IPS-20b (cell line): Measurements from ENCODE around the gene PNKD.
"Not testable (repeated sequence)": the region's sequence is repeated elsewhere in the genome, so short reads cannot be mapped to it uniquely, and the experiment has no call there.

Experiments
- H3K27ac ChIP-seq: one replicate; pipeline ENCODE4 v1.5.1; 2013; ENCODE audit warnings: low read length
- H3K27me3 ChIP-seq: 2 replicates; pipeline ENCODE4 v1.6.1; 2013; ENCODE audit warnings: mild to moderate bottlenecking, low read length, inconsistent platforms; ENCODE audit not compliant: insufficient read depth
- H3K36me3 ChIP-seq: 2 replicates; pipeline ENCODE4 v1.6.1; 2013; ENCODE audit warnings: low read depth, mild to moderate bottlenecking, inconsistent platforms, low read length, moderate library complexity; ENCODE audit not compliant: insufficient read depth
- H3K4me1 ChIP-seq: 2 replicates; pipeline ENCODE4 v1.6.1; 2013; ENCODE audit warnings: mild to moderate bottlenecking, control low read depth, inconsistent platforms, low read length, moderate library complexity; ENCODE audit not compliant: insufficient read depth
- H3K4me3 ChIP-seq: 2 replicates; pipeline ENCODE4 v1.5.1; 2013; ENCODE audit warnings: mild to moderate bottlenecking, low read length, inconsistent platforms
- H3K9ac ChIP-seq: 2 replicates; pipeline ENCODE4 v1.6.1; 2013; ENCODE audit warnings: low read depth, mild to moderate bottlenecking, inconsistent platforms, low read length, moderate library complexity
- H3K9me3 ChIP-seq: 2 replicates; pipeline ENCODE4 v1.6.1; 2013; ENCODE audit warnings: mild to moderate bottlenecking, low read depth, low read length, inconsistent platforms; ENCODE audit not compliant: insufficient read depth

PNKD gene

DNA sequence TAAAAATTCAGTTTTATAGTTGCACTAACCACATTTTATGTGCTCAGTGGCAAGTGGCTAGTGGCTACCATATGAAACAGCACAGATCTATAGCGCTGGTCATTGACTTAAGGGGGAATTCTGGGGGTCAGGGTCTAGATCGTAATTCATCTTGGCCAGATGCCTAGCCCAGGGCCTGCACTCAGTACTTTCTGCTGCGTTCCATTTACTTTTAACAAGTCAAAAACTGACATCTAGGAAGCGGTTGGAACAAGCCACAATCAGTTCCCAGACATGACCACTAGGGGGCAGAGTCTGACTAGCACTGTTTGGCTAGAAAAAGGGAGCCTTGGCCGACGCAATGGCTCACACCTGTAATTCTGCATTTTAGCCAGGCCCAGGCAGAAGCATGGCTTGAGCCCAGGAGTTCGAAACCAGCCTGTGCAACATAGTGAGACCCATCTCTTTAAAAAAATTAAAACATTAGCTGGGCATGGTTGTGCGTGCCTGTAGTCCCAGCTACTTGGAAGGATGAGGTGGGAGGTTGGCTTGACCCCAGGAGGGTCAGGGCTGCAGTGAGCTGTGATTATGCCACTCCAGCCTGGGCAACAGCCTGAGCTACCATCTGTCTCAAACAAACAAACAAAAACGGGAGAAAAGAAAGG is 31.0 kb downstream of the PNKD start:
- Histone ChIP-seq H3K4me3 (no peak overlapping the region), H3K9ac (no peak overlapping the region), H3K27me3 (no peaks in the 10 kb centered on the region), H3K4me1 (no peaks in the 10 kb centered on the region), H3K9me3 (no peaks in the 10 kb centered on the region), H3K27ac (no peak overlapping the region), H3K36me3 (no peaks in the 10 kb centered on the region)

DNA sequence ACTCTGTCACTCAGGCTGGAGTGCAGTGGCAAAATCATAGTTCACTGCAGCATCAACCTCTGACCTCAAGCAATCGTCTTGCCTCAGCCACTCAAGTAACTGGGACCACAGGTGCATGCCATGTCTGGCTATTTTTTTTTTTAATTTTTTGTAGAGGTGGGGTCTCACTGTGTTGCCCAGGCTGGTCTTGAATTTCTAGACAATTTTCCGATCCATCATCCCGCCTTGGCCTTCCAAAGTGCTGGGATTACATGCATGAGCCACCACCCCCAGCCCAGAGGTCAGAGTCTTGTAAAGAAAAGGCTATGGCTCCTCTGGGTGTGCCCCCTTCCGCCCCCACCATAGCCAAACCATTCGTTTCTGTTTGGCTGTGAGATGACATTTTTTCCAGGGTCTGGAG is 35.1 kb downstream of the PNKD start:
- Histone ChIP-seq H3K4me1 (no peaks in the 10 kb centered on the region), H3K27me3 (no peaks in the 10 kb centered on the region), H3K9me3 (no peaks in the 10 kb centered on the region), H3K4me3 (no peak overlapping the region), H3K9ac (no peak overlapping the region), H3K36me3 (no peaks in the 10 kb centered on the region), H3K27ac (no peak overlapping the region)

DNA sequence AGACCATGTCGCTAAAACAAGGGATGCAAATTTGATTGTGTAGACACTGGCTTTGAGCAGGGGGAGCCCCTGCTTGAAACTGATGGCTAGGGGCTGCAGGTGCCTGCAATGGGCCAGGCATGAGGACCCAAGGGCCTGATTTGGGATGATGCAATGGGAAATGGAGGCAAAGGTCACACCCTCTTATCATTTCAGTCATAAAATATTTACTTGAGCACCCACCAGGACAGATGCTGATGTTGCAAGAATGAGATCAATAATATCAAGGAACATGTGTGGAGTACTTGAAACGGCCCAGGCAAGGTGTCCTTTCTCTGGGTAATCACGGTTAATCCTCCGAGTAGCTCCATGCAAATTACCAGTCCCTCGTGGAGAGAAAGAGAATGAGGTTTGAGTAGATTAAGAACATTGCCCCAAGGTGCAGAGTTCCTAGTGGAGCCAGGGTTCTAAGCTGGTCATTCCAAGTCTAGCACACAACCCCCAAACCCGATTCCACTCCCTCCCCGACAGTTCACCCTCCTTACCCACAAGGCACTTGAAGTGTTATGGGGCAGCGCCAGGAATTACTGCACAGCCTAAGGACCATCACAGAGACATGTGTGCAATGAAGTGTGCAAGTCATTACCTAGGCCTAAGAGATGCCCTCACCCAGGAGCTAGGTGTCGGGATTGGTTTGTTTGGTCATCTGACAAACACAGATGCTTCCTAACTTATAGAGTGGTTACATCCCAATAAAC is 36.0 kb downstream of the PNKD start:
- no peaks in the 10 kb centered on the region for H3K27me3 ChIP-seq
- H3K9ac ChIP-seq = no peak overlapping the region
- no peaks in the 10 kb centered on the region for H3K36me3 ChIP-seq
- no peak overlapping the region for H3K27ac ChIP-seq
- H3K4me3 ChIP-seq = no peak overlapping the region
- no peaks in the 10 kb centered on the region for H3K4me1 ChIP-seq
- no peaks in the 10 kb centered on the region for H3K9me3 ChIP-seq

DNA sequence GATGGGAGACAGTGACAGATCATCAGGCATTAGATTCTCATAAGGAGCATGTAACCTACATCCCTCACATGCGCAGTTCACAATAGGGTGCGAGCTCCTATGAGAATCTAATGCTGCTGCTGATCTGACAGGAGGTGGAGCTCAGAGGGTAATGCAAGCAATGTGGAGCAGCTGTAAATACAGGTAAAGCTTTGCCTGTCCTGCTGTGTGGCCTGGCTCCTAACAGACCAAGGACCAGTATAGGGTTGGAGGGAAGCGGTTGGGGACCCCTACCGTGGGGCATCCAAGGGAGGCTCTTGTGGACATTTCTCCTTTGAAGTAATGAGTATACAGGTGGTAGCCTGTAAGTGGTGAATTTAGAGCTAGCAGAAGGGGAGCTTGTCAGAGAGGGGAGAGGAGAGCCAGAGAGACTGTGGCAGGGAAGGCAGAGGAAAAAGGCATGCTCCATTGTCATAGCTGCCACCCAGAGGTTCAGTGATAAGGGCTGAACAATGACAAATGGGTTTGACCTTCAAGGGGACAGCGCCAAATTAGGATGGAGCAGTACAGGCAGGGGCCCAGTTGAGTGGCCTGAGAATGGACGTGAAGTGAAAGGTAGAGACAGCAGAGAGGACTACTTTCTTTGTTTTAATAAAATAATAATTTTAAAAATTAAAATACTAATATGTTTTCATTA is 37.2 kb downstream of the PNKD start:
- Histone ChIP-seq H3K9ac (no peak overlapping the region), H3K27me3 (no peaks in the 10 kb centered on the region), H3K36me3 (no peaks in the 10 kb centered on the region), H3K4me1 (no peaks in the 10 kb centered on the region), H3K9me3 (no peaks in the 10 kb centered on the region), H3K4me3 (no peak overlapping the region), H3K27ac (no peak overlapping the region)

DNA sequence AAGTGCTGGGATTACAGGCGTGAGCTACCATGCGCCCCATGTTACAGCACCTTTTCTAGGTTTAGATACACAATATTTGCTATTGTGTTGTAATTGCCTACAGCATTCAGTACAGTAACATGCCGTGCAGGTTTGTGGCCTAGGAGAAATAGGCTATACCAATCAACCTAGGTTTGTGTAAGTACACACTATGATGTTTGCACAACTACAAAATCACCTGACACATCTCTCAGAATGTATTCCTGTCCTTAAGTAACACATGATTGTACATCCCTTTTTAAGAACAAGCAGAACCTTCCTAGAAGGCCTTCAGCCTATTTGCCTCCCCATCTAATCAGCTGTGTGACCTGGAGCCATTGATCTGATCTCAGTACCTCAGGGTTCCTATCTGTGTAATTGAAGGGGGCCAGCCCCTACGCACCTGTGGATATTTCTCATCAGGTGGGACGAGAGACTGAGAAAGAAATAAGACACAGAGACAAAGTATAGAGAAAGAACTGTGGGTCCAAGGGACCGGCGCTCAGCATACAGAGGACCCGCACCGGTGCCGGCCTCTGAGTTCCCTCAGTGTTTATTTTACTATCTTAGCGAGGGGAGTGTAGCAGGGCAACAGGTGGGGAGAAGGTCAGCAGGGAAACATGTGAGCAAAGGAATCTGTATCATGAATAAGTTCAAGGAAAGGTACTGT is 40.7 kb downstream of the PNKD start:
- H3K36me3 ChIP-seq = no peaks in the 10 kb centered on the region
- no peaks in the 10 kb centered on the region for H3K4me1 ChIP-seq
- no peak overlapping the region for H3K4me3 ChIP-seq
- no peak overlapping the region for H3K27ac ChIP-seq
- H3K9ac ChIP-seq = no peak overlapping the region
- no peaks in the 10 kb centered on the region for H3K9me3 ChIP-seq
- H3K27me3 ChIP-seq = no peaks in the 10 kb centered on the region

DNA sequence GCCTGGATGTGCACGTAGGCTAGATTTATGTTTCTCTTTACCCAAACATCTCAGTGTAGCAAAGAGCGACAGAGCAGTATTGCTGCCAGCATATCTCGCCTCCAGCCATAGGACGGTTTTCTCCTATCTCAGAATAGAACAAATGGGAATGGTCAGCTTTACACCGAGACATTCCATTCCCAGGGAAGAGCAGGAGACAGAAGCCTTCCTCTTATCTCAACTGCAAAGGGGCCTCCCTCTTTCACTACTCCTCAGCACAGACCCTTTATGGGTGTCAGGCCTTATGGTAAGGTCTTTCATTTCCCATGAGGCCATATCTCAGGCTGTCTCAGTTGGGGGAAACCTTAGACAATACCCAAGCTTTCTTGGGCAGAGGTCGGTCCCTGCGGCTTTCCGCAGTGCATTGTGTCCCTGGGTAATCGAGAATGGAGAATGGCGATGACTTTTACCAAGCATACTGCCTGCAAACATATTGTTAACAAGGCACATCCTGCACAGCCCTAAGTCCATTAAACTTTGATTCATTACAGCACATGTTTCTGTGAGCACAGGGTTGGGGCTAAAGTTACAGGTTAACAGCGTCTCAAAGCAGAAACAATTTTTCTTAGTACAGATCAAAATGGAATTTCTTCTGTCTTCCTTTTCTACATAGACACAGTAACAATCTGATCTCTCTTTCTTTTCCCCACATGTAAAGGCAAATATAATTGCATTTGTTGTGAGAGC is 41.4 kb downstream of the PNKD start:
- not testable (repeated sequence) for H3K36me3 ChIP-seq, H3K27me3 ChIP-seq, H3K9me3 ChIP-seq, H3K4me1 ChIP-seq, H3K9ac ChIP-seq, H3K4me3 ChIP-seq, H3K27ac ChIP-seq

- no peaks in the 10 kb centered on the region for H3K27me3 ChIP-seq
- H3K9ac ChIP-seq = no peak overlapping the region
- H3K36me3 ChIP-seq = no peaks in the 10 kb centered on the region
- no peaks in the 10 kb centered on the region for H3K4me1 ChIP-seq
- no peak overlapping the region for H3K4me3 ChIP-seq
- H3K9me3 ChIP-seq = no peaks in the 10 kb centered on the region
- no peak overlapping the region for H3K27ac ChIP-seq
Measured at GRCh38 chr2:218312267-218312756, 42.0 kb downstream of the PNKD start.

DNA sequence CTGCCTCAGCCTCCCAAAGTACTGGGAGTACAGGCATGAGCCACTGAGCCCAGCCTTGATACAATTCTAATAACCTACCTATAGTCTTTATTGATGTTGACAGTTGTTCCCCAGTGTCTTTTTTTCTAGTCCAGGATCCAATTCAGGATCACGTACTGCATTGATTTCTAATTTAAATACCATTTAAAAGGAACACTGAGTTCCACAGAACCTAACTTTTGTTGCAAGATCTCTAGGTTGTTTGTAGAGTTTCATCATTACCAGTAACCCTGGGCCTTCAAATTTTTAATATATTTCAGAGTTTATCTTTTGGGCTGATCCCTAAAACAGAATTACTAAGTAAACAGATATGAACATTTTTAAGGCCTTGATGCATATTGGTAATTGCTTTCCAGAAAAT is 43.0 kb downstream of the PNKD start:
- Histone ChIP-seq H3K27ac (no peak overlapping the region), H3K36me3 (no peaks in the 10 kb centered on the region), H3K4me3 (no peak overlapping the region), H3K9ac (no peak overlapping the region), H3K4me1 (no peaks in the 10 kb centered on the region), H3K9me3 (no peaks in the 10 kb centered on the region), H3K27me3 (no peaks in the 10 kb centered on the region)

DNA sequence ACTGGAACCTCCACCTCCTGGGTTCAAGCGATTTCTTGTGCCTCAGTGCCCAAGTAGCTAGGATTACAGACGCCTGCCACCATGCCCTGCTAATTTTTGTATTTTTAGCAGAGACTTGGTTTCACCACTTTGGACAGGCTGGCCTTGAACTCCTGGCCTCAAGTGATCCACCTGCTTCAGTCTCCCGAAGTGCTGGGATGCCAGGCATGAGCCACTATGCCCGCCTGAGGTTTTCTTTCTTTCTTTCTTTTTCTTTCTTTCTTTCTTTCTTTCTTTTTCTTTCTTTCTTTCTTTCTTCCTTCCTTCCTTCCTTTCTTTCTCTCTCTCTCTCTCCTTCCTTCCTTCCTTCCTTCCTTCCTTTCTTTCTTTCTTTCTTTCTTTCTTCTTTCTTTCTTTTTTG is 44.4 kb downstream of the PNKD start:
- H3K9me3 ChIP-seq, H3K4me3 ChIP-seq, H3K27me3 ChIP-seq, H3K27ac ChIP-seq, H3K36me3 ChIP-seq, H3K9ac ChIP-seq, H3K4me1 ChIP-seq: not testable (repeated sequence)

- no peaks in the 10 kb centered on the region for H3K9me3 ChIP-seq
- H3K9ac ChIP-seq = no peak overlapping the region
- H3K27ac ChIP-seq = no peak overlapping the region
- H3K4me1 ChIP-seq = no peaks in the 10 kb centered on the region
- no peaks in the 10 kb centered on the region for H3K36me3 ChIP-seq
- H3K27me3 ChIP-seq = no peaks in the 10 kb centered on the region
- no peak overlapping the region for H3K4me3 ChIP-seq
Measured at GRCh38 chr2:218315397-218315796, 45.1 kb downstream of the PNKD start.

DNA sequence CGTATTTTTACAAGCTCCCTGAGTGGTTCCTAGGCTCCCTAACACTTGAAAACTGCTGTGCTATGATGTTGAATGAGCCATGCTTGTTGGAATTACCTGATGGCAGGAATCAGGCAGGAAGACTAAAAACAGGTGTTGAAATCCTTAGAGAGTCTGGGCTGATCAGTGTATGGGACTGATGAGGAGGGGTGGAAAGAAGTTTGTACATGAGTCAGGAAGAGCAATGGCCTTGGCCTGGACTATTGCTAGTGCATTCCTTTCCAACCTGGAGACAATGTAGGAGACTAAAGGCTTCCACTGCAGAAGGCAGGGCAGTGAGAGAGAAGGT is 46.9 kb downstream of the PNKD start:
- peaks cover 1% of the 10 kb centered on the region for H3K4me1 ChIP-seq
- no peak overlapping the region for H3K27ac ChIP-seq
- H3K4me3 ChIP-seq = no peak overlapping the region
- no peaks in the 10 kb centered on the region for H3K36me3 ChIP-seq
- H3K9ac ChIP-seq = no peak overlapping the region
- no peaks in the 10 kb centered on the region for H3K27me3 ChIP-seq
- H3K9me3 ChIP-seq = no peaks in the 10 kb centered on the region
